Testis (tissue), 3 donors: ENCODE data around the gene RFPL3. TPM values are rescaled to one million over a fixed set of nuclear protein-coding genes. Genes with fewer than 3 reads are reported as not detected.
A peak's percentile ranks its signal among the peaks of the same experiment; 100 is the strongest.

Source experiments
- DNase-seq: peaks from one replicate; pipeline ENCODE4 v3.0.0-alpha.2; 2019
- H3K27ac ChIP-seq, 2 donors: fragments of 200-600 bp; sonication (generic); one replicate each; pipeline ENCODE4 v1.5.1; 2019
- H3K27me3 ChIP-seq: fragments of 200-600 bp; sonication (generic); one replicate; pipeline ENCODE4 v1.5.1; 2019
- H3K36me3 ChIP-seq: fragments of 200-600 bp; sonication (generic); one replicate; pipeline ENCODE4 v1.5.1; 2017; ENCODE audit warnings: low read depth; ENCODE audit errors: missing control alignments
- H3K4me1 ChIP-seq: fragments of 200-600 bp; sonication (generic); one replicate; pipeline ENCODE4 v1.5.1; 2019
- H3K4me3 ChIP-seq, 2 donors: fragments of 200-600 bp; sonication (generic); one replicate each; pipeline ENCODE4 v1.5.1; 2017 to 2019
- H3K9me3 ChIP-seq: fragments of 200-600 bp; sonication (generic); one replicate; pipeline ENCODE4 v1.5.1; 2017
- POLR2A ChIP-seq: fragments of 450-650 bp; IDR thresholded peaks from one replicate; pipeline ENCODE4 v1.6.1; 2017; ENCODE audit warnings: antibody characterized with exemption, mild to moderate bottlenecking, moderate library complexity
- WGBS, 2 donors: methylation state at CpG; one replicate each; pipeline ENCODE4 v1.1.5; 2018; 5-methylcytosine and 5-hydroxymethylcytosine counted together
- intact Hi-C: fragments of 100-400 bp; cut with DNase I; formaldehyde crosslinking; loops from one replicate; pipeline ENCODE4 v1.15.1; 2023; ENCODE audit warnings: low total_unique reads
- polyA plus RNA-seq: library from polyadenylated mRNA; stranded (reverse); fragments of 350-450 nt; fragmentation: Illumina TruSeq; extraction: RNeasy Lipid Tissue Mini Kit (QIAGEN cat#74804); gene quantifications from one replicate; pipeline ENCODE4 v1.2.3, GENCODE V29; 2014; ENCODE audit warnings: low read depth, low replicate concordance; ENCODE audit not compliant: insufficient read depth
- total RNA-seq, 2 donors: library from RNA; depleted of rRNA; stranded (reverse); fragments of >200 nt; gene quantifications; one replicate each; pipeline ENCODE4 v1.2.3, GENCODE V29; 2016
- TF ChIP-seq, protein P1 (sequence below), 3 experiments: fragments of 450-650 bp in 2 of 3; fragments of 200-600 bp in 1 of 3; sonication (generic) in 1 of 3; IDR thresholded peaks; one replicate each; pipeline ENCODE4 v1.5.1; 2016 to 2019; ENCODE audit warnings: antibody characterized with exemption in 3 of 3, mild to moderate bottlenecking in 2 of 3, moderate library complexity in 1 of 3

Gene RFPL3
- total and polyA plus RNA-seq, 3 donors from 2014 or later: 2.6 to 4.1 (median 3.6) TPM

GRCh38 chr22:32352681-32353080 is 5.0 kb upstream of the RFPL3 start:
- 66 to 74% methylated on average over 7 to 14 of the region's 14 CpGs for WGBS, 2 donors
- Histone ChIP-seq H3K27ac (no peak overlapping the region), H3K4me1 (no peaks in the 10 kb centered on the region), H3K27me3 (no peaks in the 10 kb centered on the region), H3K36me3 (no peaks in the 10 kb centered on the region), H3K4me3 (no peak overlapping the region), H3K9me3 (no peaks in the 10 kb centered on the region)
- no peak for DNase-seq
- no peak for TF ChIP-seq POLR2A
- TF ChIP-seq, protein P1, sequence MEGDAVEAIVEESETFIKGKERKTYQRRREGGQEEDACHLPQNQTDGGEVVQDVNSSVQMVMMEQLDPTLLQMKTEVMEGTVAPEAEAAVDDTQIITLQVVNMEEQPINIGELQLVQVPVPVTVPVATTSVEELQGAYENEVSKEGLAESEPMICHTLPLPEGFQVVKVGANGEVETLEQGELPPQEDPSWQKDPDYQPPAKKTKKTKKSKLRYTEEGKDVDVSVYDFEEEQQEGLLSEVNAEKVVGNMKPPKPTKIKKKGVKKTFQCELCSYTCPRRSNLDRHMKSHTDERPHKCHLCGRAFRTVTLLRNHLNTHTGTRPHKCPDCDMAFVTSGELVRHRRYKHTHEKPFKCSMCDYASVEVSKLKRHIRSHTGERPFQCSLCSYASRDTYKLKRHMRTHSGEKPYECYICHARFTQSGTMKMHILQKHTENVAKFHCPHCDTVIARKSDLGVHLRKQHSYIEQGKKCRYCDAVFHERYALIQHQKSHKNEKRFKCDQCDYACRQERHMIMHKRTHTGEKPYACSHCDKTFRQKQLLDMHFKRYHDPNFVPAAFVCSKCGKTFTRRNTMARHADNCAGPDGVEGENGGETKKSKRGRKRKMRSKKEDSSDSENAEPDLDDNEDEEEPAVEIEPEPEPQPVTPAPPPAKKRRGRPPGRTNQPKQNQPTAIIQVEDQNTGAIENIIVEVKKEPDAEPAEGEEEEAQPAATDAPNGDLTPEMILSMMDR (IDR thresholded peaks at IDR 0.05): no peak
- intact Hi-C loops: no loop called here

DNA sequence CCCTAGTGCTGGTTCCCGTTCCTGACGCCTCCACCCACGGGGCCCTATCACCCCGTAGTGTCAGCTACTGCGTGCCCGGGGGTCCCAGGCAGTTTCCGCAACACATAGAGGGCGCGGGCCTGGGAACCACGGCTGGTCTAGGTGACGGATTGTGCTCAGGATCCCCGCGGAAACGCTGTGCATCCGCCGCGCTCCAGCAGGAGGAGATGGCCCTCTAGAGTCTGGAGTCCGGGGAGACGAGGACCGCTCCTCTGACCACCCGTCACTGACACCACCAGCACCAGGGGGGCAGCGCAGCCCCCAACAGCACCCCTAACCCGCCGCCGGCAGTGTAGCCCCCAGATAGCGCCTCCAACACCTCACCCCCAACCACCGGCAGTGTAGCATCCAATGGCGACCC is 4.4 kb upstream of the RFPL3 start:
- TF ChIP-seq, protein P1 (IDR thresholded peaks at IDR 0.05): no peak
- no peak for TF ChIP-seq POLR2A
- Histone ChIP-seq H3K27me3 (no peaks in the 10 kb centered on the region), H3K4me3 (peak overlapping the region; percentile 6 to 61), H3K4me1 (no peaks in the 10 kb centered on the region), H3K9me3 (no peaks in the 10 kb centered on the region), H3K27ac (no peak overlapping the region), H3K36me3 (no peaks in the 10 kb centered on the region)
- intact Hi-C loops: no loop called here
- DNase-seq: no peak
- WGBS, 2 donors: 76 to 78% methylated on average over 12 to 28 of the region's 28 CpGs

- Histone ChIP-seq H3K36me3 (no peaks in the 10 kb centered on the region), H3K4me3 (peak overlapping the region; percentile 6 to 61), H3K4me1 (no peaks in the 10 kb centered on the region), H3K27me3 (no peaks in the 10 kb centered on the region), H3K9me3 (no peaks in the 10 kb centered on the region), H3K27ac (no peak overlapping the region)
- no peak for TF ChIP-seq POLR2A
- TF ChIP-seq, protein P1 (IDR thresholded peaks at IDR 0.05): no peak
- intact Hi-C loops: no loop called here
- 72 to 76% methylated on average over 12 to 19 of the region's 19 CpGs for WGBS, 2 donors
- DNase-seq: no peak
These were observed 3.8 kb upstream of the RFPL3 start for GRCh38 chr22:32353840-32354239.

DNA sequence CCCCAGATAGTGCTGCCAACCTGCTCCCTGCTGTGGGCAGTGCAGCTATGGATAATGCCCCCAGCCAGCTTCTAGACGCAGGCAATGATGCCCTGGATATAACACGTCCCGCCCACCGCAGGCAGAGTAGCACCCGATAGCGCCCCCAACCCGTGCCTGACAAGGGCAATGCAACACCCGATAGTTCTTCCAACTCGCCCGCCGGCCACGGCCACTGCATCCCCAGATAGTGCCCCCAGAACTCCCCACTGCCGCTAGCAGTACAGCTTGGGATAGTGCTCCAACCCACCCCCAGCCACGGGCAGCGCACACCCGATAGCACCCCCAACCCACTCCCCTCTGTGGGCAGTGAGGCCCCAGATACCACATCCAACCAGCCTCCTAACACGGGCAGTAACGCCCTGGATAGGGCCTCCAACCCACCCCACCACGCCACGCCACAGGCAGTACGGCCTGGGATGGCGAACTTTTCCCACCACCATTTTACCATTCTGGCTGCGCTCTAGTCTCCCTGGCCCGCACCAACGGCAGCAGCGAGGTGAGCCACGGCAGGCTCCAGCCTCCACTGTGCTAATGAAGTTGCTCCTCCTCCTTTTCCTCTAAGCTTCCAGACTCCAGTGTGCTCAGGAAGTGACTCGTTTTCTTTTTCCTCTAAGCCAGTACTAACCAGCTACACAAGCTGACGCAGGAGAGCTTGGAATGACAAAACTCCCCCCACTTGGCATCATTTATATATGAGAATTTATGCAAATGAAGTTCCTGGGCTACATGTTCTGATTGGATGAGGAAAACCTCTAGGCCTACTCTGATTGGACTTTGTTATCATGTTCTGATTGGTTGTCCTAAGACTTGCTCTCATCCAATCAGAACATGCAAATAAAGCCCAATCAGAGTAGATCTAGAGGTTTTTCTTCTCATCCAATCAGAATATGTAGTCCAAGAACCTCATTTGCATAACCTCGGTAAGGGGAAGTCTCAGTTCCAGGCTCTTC is 3.0 kb upstream of the RFPL3 start:
- no peak overlapping the region for H3K27ac ChIP-seq
- no peak for TF ChIP-seq POLR2A
- TF ChIP-seq, protein P1 (IDR thresholded peaks at IDR 0.05): no peak
- no peaks in the 10 kb centered on the region for H3K9me3 ChIP-seq
- WGBS, 2 donors: 41 to 73% methylated on average over 11 to 30 of the region's 30 CpGs
- intact Hi-C loops: no loop called here
- DNase-seq: no peak
- H3K4me1 ChIP-seq: no peaks in the 10 kb centered on the region
- peak overlapping the region; percentile 39 to 61 for H3K4me3 ChIP-seq
- no peaks in the 10 kb centered on the region for H3K27me3 ChIP-seq
- no peaks in the 10 kb centered on the region for H3K36me3 ChIP-seq
